ENCODE results near the gene ZNF480.

DNA sequence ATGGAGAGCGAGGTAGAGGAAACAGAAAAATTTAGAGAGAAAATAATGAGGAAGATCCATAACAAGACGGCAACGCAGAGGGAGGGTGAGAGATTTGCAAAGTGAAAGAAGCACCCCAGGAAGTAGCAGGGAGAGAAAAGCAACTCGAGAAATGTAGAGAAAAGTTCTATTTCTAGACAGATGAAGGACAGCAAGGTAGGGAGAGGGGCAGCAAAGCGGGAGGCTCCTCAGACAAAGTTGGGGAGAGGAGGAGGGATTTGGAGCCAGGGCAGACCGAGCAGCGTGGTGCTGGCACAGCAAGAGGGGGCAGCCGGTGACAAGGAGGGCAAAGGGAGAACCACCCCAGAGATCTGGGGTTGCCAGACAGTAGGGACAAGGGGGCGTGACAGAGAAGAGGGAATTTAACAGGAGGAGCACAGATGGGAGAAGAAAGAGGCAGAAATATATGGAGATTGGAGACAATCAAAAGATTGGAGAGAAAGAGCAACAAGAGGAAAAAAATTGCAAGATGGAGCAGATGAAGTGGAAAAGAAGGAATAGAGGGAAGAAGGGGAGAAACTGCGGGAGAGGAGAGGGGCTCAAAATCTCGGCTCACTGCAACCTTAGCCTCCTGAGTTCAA lies 26.6 kb upstream of the ZNF480 start:
- TF ChIP-seq SUZ12 (IDR thresholded peaks at IDR 0.05; ENCODE audit: extremely low read depth, insufficient read depth, insufficient read length) (no peak), ZNF274 (IDR thresholded peaks at IDR 0.05; ENCODE audit: low read depth, low read length) (no peak)

Measured in NT2/D1 (cell line).